Islet precursor cell (in vitro differentiated cells): ENCODE data around the gene TRPV6.

Experiments
- DNase-seq: peaks from one replicate; pipeline ENCODE4 v3.0.0-alpha.2; 2018

TRPV6 gene

DNA sequence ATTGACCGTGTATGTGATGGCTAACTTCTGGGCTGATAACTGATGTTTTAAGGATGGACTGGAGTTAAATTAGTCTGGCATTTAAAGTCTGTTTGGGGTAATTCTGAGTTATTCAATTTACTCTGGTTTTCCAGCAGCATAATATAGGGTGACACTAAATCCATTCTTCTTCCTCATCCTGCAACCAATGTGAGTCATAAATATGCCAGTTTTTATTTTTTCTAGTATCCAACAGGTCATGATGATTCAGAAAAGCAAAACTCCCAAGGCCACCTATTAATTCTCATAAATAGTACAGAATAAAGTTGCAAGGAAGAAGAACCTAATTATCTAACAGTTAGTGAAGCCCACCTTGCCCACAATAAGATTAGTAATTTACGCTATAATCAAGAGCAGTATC is 38.2 kb downstream of the TRPV6 start:
- no peak for DNase-seq

DNA sequence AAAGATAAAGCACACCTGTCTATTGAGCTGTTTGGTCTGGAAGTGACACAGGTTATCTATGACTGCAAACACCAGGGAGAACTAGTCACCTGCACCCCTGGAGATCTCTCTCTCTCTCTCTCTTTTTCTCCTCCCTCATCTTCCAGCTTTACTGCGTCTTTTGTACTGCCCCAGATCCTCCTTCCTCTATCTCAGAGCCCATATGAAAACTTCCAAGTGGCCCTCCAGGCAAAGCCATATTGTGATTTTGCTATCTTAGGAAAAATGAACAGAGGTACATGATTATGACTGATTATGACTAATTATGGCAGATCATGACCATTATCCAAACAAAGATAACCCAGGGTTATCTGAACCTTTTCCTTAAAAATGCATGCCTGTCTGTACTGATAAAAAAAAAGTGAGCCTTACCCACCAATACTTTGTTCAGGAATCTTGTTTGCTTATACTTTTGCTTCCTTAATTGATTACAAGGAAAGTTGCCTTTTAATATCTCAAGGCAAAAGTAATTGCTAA is 43.2 kb downstream of the TRPV6 start:
- DNase-seq, result no peak

DNA sequence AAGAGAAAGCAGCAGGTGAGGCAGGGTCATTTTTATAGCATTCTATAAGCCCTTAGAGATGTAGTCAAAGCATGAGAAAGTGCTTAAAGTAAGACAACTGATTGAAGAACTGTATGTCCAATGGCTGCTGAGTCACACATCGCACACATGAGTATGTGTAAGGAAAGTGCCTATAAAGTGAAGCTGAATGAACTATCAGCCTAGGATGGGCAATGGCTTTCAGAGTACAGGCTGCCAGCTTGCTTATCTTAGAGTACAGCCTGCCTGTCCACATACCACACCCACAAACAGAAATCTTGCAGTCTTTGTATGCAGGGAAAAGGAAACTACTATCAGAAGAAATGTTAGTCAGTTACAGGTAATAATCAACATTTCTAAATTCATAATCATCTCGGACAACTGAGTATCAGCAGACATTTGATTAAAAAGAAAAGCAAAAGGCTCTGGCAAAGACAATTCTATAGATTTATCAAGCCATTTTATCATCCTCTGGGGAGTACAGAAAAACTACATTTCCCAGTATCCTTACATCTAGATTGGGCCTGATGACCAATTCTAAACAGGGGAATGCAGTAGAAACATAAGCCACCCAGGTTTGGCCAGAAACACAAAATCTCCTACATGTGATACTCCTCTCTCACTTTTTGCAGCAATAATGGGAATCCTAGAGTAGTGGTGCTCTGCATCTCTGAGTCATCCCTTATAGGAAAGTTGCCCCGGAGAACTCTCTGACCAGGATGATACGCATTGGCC is 46.9 kb downstream of the TRPV6 start:
- DNase-seq, result no peak

DNA sequence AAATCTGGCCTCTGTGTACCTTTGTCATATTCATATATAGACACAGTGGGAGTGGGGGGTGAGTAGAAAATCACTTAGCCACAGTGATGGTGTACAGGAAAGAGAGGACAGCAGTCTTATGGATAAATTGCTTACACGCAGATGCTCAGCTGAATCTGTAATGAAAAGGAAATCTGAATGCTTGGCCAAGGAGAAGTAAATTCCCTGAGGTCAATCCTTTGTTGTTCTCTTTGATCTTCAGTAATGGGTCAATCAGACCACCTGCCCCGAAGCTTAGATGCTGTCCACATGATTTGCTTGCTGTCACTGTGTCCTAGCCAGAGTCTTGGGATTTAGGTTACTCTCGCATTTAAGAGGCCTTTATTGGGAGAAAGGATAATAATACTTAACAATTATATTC is 49.1 kb downstream of the TRPV6 start:
- no peak for DNase-seq

DNA sequence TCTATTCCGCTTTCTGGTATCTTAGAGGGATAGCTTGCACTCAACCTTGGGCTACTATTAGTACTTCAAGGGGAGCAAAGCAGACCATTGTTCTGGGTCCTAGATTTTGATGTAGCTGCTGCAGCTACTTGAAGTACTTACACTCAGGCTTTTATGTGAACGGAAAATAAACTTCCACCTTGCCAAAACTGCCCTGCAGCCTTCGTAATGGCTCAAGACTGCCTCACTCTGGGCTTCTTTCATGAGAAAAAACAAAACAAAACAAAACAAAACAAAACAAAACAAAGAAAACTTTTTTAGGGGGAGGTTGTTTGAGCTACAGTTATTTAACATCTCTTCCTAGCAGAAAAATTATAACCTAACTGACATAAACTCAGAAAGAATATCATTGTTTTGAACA is 50.1 kb downstream of the TRPV6 start:
- no peak for DNase-seq

DNA sequence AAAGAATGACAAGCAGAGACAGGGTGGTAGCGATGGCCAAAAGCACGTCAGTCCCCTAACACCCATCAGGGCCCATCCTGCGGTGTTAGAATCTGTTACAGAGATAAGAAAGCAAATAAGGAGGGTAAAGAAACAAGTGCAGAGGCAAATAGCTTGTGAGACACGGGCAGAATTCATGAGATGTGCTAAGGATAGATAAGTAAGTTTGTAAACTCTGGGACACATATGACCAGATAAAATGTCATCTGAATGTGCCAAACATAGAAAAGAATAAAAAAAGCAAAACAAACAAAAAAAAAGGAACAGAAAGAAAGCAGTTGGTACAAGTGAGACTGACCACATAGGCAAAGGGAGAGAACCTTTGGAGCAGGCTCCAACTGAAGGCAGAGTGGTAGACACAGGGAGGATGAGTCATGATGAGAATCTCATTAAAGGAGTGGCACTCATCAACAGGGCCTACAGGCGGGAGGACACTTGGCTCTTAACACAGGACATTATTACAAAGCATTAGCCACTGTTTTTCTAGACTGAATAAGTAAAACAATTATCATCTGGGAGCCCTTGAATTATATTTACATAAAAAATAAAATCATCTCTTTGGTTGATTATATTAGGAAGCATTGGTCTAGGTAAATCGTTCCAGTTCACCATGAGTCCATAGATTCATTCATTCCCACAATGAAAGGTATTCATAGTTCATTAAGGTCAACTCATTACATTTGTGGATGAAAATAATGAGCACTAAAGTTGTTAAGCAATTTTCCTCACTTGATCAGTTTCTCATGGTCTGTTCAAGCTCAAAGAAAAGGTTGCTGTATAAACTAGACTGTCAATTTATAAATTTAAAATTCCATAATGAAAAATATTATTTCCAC is 52.1 kb downstream of the TRPV6 start:
- DNase-seq, result no peak

DNA sequence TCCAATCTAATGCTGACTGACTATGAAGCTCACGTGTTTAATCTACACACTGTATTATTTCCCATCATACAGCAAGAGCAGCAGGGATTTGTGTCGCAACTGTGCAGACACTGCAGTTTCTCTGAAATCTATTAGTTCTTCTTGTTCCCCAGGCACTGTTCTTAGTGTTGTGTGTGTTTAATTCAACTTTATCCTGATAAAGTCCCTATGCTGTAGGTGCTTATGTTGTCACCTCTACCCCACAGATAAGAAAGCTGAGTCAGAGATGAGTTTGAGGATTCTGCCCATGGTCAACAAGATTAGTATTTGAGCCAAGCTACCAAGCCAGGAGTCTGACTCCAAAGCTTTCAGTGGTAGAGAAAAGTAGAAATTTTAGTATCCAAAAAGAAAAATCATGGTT is 53.1 kb downstream of the TRPV6 start:
- no peak for DNase-seq

DNA sequence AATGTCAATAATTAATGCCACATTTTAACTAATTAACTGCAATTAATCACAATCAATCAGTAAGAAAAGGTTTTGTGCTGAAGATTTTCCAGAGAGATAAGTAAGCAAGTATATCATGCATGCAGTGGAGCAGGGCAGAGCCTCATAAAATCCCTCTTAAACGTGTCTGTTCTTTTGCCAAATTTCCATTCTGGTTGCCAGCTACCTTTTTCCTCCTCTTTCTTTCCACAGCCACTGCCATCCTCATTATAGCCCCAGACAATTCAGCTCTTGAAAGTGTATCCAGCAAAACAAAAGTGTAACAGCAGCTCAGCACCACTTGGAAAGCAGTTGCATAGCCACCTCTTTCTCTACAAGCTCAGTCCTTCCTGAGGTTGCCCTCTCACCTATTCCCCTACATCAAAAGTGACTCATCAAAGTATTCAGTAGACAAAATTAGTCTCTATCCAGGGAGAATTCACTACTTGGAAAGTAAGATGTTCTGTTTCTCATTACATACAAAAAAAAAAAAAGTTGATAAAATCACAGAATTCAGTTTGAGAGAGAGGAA is 57.5 kb downstream of the TRPV6 start:
- DNase-seq, result no peak

DNA sequence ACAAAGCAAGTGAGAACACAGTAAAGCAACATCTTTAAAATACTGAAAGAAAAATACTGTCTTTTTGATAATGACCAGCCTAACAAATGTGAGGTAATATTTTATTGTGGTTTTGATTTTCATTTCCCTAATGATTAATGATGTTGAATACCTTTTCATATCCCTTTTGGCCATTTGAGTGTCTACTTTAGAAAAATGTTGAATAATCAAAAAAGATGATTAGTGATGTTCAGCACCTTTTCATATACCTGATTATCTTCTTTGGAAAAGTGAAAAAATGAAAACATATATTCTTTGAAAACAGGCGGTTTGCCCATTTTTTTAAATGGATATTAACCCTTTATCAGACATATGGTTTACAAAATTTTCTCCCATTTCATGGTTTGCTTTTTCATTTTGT is 62.8 kb downstream of the TRPV6 start:
- no peak for DNase-seq
